ENCODE measurements around the gene GRAMD1B. TPM values are rescaled to one million over a fixed set of nuclear protein-coding genes. Genes with fewer than 3 reads are reported as not detected.

The GRAMD1B gene
- total RNA-seq, 3 donors from 2014 or later (not counting 1 experiment from before 2014, with no cell fraction given), result 5.9 to 10.3 (median 8.8) TPM

DNA sequence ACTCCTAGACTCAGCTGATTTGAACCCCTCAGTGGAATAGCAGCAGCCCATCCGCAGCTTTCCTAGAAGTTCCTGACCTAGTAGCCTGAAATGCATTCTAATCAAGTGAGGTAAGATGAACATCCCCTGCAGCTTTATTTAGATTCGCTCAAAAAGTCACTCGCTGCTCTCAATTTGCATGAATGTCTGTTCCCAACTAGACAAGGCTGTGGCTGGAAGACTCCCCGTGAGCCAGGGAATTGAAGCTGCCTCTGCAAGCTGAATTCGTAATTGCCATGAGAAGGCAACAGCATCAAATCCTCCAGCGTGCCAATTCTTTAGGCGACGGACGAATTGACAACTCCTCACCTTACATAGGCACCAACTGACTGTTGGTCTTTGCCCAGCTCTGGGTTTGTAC, 241.5 kb downstream of the GRAMD1B start:
- DNase-seq (no peak), ATAC-seq (no peak)
- H3K4me1 Mint-ChIP-seq, result no peaks in the 10 kb centered on the region
- Histone ChIP-seq H3K4me3 (ENCODE audit: low read length) (no peak overlapping the region), H3K9me3 (ENCODE audit: control insufficient read depth, insufficient read depth, low read length) (no peaks in the 10 kb centered on the region), H3K4me1 (ENCODE audit: control insufficient read depth, insufficient read depth, low read length) (no peaks in the 10 kb centered on the region), H3K36me3 (ENCODE audit: control insufficient read depth, insufficient read depth, low read length) (no peaks in the 10 kb centered on the region), H3K27ac (ENCODE audit: low read length) (no peak overlapping the region), H3K27me3 (ENCODE audit: control insufficient read depth, insufficient read depth, low read length) (peaks cover 4% of the 10 kb centered on the region)
- no peak overlapping the region for H3K27ac Mint-ChIP-seq
- 82% methylated on average over 9 of the region's 9 CpGs for WGBS (ENCODE audit: insufficient coverage)
- H3K27me3 Mint-ChIP-seq (ENCODE audit: low read depth in 2 of 2), result peaks cover 3 to 20% of the 10 kb centered on the region in 2 donors
- H3K9me3 Mint-ChIP-seq, result no peaks in the 10 kb centered on the region
- H3K4me3 Mint-ChIP-seq, result no peak overlapping the region
- H3K36me3 Mint-ChIP-seq, result no peaks in the 10 kb centered on the region
- no peak for TF ChIP-seq CTCF (IDR thresholded peaks at IDR 0.05)
- intact Hi-C loops (cut with micrococcal nuclease), result no loop called here

GRCh38 chr11:123672568-123672967, 242.5 kb downstream of the GRAMD1B start:
- no peaks in the 10 kb centered on the region for H3K9me3 Mint-ChIP-seq
- H3K27me3 ChIP-seq (ENCODE audit: control insufficient read depth, insufficient read depth, low read length), result peaks cover 8% of the 10 kb centered on the region
- no peaks in the 10 kb centered on the region for H3K36me3 Mint-ChIP-seq
- H3K36me3 ChIP-seq (ENCODE audit: control insufficient read depth, insufficient read depth, low read length), result no peaks in the 10 kb centered on the region
- no peaks in the 10 kb centered on the region for H3K4me1 ChIP-seq (ENCODE audit: control insufficient read depth, insufficient read depth, low read length)
- no peaks in the 10 kb centered on the region for H3K4me1 Mint-ChIP-seq
- WGBS (ENCODE audit: insufficient coverage), result 83% methylated on average over 3 of the region's 5 CpGs
- H3K27ac Mint-ChIP-seq, result no peak overlapping the region
- DNase-seq, result no peak
- H3K27ac ChIP-seq (ENCODE audit: low read length), result no peak overlapping the region
- TF ChIP-seq CTCF (IDR thresholded peaks at IDR 0.05), result no peak
- intact Hi-C loops (cut with micrococcal nuclease), result no loop called here
- no peak overlapping the region for H3K4me3 Mint-ChIP-seq
- H3K27me3 Mint-ChIP-seq (ENCODE audit: low read depth in 2 of 2), result peaks cover 3 to 21% of the 10 kb centered on the region in 2 donors
- no peaks in the 10 kb centered on the region for H3K9me3 ChIP-seq (ENCODE audit: control insufficient read depth, insufficient read depth, low read length)
- no peak for ATAC-seq
- H3K4me3 ChIP-seq (ENCODE audit: low read length), result no peak overlapping the region

DNA sequence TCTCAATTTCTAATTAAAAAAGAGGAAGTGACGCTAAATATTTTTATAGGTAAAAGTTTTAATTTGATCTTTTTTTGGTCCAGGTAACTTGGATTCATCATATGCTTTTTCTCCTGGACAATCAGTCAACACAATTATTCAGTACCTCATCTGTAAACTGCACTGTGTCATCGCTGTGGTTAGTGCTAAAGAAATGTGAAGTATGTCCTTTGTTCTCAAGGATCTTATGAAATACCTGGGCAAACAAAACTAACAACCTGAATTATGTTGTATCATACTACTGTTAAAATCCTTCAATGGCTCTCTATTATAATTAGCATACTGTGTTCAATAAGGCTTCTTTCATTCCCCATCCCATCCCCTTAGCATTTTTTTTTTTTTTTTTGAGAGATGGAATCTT, 244.2 kb downstream of the GRAMD1B start:
- H3K9me3 Mint-ChIP-seq, result no peaks in the 10 kb centered on the region

More for the DNA sequence above, 244.2 kb downstream of the GRAMD1B start:
- ATAC-seq, result no peak
- Mint-ChIP-seq H3K27me3 (ENCODE audit: low read depth in 2 of 2) (peaks cover 6 to 21% of the 10 kb centered on the region in 2 donors), H3K36me3 (no peaks in the 10 kb centered on the region), H3K27ac (no peak overlapping the region), H3K4me3 (no peak overlapping the region), H3K4me1 (no peaks in the 10 kb centered on the region)
- no CpG with 5 or more reads among the region's 2 CpGs for WGBS (ENCODE audit: insufficient coverage)
- no peak for TF ChIP-seq CTCF (IDR thresholded peaks at IDR 0.05)
- Histone ChIP-seq H3K27ac (ENCODE audit: low read length) (no peak overlapping the region), H3K4me1 (ENCODE audit: control insufficient read depth, insufficient read depth, low read length) (no peaks in the 10 kb centered on the region), H3K9me3 (ENCODE audit: control insufficient read depth, insufficient read depth, low read length) (no peaks in the 10 kb centered on the region), H3K36me3 (ENCODE audit: control insufficient read depth, insufficient read depth, low read length) (no peaks in the 10 kb centered on the region), H3K4me3 (ENCODE audit: low read length) (no peak overlapping the region), H3K27me3 (ENCODE audit: control insufficient read depth, insufficient read depth, low read length) (peaks cover 8% of the 10 kb centered on the region)
- no peak for DNase-seq
- intact Hi-C loops (cut with micrococcal nuclease), result no loop called here

Other genes with a start within 250 kb of the GRAMD1B start
- under 1 TPM in 2 of 3 donors, not detected in 1; 0.07 to 0.45 TPM for gene CLMP, start 235.0 kb upstream of the GRAMD1B start, total RNA-seq
- not detected for gene SCN3B, start 224.4 kb downstream of the GRAMD1B start, total RNA-seq